SIG-M5 treated with dmso at 0.1 percent for 504 hours (cell line): ENCODE data around the gene COL4A1.

Source experiments
- DNase-seq: peaks from one replicate; lab custom pipeline; 2025; ENCODE audit not compliant: unreplicated experiment; lab: John Stamatoyannopoulos, UW

Gene COL4A1

DNA sequence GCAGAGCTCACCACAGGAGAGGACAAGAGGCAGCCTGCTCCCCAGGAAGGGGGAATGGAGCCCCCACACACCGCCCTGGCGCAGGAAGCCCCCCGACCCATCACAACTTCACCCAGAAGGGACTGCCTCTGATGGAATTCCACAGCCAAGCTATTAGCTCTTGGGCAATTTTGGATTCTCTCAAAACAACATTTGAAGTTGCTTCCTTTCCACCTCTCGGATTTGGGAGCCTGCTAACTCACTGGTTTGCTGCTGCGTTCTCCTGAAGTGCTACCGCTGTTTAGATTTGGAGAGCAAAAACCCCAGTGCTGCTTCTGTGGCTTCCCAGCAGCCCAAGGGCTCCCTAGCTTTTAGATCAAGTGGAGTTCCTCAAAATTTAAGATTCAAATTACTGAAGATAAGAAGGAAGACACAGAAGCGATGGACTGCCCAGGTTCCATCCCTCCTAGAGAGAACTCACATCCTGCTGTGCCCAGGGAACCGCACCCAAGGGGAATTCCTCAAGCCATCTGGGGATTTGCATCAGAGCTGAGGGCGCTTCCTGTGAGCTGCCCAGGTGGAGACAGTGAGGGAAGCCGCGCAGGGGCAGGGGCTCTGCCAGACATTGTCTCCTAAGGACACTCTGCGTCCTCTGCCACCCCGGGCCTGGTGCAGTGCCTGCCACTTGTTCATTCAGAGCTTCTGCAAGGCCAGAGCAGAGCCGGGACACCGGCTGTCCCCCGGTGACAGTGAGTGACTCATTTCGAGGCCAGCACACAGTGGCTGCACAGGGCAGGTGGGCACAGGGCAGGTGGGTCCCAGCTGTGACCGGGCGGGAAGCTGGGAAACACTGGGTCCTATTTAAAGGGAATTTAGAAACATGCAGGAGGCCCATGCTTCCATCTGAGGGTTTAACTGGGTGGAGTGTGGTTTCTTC is 45.5 kb downstream of the COL4A1 start:
- DNase-seq = no peak

DNA sequence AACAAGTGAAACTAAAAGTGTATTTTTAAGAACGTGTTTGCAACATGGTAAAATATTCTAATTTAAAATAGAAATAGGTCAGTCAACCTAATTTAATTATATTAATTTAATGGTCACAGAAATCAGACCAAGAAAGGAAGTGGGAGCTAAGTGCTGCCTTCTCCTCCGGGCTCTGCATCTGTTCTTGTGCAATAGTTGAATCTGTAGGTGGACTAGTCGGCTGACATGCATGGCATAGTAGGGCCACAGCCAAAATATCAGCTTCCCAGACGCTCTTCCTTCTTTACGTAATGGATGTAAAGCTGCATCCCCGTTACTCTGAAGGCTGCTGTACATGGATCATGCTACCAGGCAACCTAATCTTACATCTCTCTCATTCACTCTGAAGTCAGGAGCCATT is 47.3 kb downstream of the COL4A1 start:
- no peak for DNase-seq

DNA sequence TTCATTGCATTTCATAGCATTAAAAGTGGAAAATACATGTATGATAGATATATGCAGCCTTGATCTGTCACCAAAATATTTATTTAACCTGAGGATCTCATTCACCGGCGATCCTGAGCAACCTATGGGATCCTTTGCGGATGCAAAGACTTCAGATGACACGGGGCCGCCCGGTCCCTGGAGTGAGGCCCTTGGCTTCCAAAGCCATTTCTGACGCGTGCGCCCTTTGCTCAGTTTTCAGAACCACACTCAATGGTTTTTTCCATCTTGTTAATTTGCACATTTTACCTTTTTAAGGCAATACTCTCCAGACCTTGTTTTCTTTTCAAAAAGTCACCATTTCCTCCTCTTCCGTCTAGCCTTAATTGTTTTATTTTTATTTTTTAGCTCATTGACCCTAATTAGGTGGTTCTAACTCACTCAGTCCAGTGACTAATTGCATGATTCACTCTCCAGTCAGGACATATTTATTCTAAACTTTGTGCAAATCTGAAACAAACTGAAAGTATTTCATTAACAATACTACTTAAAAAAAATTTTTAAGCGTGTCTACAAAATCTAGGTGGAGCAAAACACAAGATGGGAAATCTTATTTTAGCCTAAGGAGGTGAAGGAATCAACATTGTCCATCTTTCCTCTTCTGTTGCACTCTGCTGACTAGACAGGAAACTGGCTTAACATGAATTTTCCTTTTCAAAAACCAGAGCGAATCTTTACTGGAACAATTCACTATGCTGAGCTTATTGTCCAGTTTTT is 47.9 kb downstream of the COL4A1 start:
- DNase-seq = no peak

DNA sequence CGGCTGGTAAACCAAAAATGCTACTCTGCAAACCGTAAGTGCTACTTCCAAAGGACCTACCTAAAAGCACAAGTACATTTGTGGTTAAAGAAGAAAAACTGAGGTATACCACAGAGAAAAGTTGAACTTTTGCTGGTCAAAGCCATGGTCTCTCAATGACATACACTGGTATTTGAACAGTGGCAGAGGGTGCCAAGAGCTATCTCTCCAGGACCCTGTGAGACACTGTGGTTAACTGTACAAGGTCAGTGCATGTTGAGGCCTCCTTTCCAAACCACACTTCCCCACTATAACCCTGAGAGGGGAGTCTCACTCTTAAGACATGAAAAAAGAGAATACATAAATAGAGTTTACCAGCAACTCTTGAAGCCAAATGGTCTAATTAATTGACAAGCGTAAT is 49.5 kb downstream of the COL4A1 start:
- DNase-seq = no peak

DNA sequence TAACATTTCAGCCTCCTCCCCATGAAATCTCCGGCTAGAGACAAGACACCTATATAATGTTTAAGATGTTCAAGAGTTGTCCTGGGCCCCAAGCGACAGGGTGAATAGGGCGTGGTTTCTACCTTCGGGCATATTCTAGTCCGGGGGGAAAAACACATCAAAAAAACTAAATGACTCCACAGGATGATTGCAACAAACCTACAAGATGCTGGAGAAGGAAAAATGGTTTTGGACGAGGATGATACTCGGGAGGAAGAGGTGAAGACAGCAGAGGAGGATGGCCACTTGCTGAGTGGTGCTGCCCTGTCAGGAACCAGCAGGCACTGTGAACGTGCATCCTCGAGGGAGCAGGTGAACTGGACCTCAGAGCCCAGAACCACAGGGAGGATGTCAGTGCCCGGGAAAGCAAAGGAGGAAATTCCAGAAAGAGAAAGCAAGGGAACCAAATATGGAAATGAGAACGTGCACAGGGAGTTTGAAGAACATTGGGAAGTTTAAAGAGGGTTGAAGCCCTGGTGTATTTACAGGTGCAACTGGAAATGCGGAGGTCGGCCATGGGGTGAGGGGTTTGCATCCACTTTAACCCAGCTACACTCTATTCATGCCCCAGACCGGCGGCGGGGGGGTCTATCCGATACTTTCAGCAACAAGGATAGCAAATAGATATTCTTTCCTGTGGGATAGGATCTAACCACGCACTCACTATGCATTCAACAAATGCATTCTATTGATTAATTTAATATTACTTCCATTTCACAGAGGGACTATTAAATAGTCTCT is 50.6 kb downstream of the COL4A1 start:
- no peak for DNase-seq

DNA sequence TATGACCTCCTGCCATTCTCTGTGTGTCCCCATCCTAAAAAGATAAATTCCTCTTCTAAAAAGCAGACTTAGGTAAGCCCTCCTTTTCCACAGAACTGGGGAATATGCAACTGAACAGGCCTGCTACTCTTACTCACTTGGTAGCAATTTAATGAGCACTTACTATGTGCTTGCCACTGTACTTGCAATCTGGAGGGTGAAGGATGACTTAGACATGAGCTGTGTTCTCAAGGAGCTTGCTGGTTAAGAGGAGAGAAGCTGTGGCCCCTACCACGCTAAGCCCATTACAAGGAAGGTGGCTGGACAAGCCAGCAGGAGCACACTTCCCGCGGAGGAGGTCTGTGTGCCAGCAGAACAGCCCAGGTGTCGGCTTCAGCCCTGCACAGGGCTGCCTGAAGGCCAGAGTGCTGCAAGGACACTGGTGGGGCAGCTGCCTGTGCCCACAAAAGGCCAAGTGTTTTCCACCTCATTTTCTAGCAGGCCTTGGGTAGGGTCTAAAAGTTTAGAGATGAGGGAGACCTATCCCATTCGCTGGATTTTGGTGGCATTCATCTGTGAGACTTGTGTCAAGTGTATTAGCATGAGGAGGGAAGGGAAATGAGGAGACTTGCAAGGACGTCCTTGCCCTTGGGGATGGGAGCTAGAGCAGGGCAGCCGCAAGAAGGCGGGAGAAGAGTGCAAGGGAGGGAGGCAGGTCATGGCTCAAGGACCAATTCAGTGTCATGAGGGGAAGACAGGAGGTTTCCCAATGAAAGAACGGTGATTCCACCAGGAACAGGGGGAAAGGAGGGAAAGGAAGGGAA is 52.0 kb downstream of the COL4A1 start:
- DNase-seq = no peak

DNA sequence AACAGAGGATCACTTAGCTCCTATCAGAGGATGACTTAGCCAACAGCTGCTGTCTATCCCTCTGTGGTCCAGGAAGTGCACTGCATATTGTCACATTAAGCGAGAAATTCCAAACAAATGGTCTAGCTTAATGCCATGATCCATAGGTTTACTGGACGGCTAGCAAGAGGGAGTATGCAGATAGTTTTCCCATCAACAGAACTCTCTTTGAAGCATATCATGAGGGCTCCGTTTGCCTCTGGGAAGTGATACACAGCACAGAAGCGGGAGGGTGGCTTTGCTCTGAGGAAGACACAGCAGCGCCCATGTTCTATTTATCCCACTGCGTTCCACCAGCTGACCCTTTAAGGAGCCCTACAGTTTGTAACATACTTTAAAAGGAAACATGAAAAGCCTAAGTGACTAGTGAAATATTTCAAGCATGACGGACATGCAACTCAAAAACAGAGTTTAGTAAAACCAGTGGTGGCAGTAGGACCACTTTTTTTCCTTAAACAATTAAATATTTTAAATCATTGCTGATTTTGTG is 52.7 kb downstream of the COL4A1 start:
- DNase-seq = no peak

DNA sequence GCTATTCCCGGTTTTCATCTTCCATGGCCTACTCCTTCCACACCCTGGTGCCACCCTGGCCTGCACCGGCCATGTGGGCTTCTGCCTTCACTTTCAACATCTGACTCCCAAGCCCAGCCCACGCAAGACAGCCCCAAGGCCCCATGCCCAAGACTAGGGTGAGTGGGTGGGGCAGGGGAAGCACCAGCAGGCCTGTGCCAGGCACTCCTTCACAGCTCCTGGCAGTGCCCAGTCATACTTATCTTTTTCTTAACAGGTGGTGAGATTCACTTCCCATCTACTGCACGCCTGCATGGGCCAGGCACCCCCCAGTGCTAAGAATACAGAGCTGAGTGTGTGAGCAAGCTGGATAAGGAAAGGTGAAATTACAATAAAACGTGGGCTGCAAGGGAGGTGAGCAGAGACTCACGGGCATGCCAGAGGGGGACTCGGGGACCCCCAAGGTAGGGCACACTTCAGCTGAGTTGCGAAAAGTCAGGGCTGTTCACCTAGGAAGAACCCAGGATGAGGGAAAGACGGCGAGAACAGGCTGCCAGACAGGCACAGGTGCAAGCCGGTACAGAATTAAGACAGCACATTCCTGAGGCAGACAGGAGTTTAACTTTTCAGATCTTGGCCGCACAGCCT is 55.7 kb downstream of the COL4A1 start:
- DNase-seq = no peak

DNA sequence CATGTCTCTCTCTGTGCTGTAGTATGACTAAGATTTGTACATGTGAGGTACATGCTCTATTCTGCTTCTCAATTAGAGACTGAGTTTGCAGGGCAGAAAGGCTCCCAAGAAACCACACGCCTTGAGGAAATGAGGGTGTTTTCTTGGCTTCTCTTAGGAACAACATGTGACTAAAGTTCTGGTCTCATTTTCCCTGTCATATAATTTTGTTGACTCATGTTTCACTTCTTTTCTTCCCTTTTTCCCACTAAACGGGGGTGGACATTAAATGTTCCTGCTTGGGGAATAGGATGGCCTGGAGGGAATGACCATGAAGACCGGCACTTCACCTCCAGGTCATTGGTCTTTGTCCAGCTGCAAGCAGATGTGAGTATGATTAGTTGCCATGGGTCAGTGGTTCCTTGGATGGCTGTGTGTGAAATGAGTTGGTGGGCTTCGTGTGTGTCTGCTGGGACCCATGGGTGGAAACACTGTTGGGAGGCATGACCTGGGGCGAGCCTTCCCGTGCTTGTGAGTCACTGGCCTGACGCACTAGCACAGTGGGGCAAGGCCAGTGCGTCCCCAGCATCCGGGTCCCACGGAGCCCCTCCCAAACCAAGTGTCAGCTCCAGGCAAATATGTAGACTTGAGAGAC is 56.6 kb downstream of the COL4A1 start:
- DNase-seq = no peak

DNA sequence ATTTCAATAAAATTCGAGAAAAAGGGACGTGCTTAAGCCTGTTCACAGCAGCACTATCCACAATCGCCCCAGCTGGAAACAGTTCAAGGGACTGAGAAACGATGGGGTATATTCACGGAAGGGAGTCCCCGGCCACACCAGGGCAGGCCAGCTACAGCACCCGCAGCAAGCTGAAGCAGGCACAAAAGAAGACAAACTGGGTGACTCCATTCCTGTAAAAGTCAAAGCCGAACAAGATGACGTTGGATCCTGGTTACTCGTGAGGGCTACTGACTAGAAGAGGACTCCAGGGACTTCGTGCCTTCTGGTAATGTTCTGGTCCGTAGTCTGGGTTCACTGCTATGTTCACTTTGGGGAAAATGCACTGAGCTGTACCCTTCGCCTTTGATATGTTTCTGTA is 57.6 kb downstream of the COL4A1 start:
- no peak for DNase-seq

DNA sequence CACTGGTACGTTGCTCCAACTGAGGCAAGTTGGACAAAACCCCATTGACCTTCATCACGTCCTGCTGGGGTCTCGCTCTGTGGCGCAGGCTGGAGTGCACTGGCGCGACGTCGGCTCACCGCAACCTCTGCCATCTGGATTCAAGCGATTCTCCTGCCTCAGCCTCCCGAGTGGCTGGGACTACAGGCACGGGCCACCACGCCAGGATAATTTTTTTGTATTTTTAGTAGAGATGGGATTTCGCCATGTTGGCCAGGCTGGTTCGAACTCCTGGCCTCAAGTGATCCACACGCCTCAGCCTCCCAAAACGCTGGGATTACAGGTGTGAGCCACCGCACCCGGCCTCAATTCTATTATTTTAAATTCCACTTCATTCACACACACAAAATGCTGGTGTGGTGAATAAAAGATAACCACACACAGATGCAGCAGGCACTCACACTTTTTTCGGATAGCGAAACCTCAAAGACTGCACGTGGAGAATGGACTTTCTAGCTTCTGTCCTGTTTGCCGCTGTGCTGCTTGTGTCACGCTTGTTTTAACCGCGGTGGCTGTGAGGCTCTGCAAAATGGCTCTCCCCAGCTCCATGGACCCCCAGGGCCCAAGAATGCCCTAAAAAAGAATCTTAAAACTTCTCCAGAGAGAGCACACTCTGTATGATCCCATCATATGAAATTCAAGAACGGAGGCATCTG is 58.4 kb downstream of the COL4A1 start:
- DNase-seq = no peak

DNA sequence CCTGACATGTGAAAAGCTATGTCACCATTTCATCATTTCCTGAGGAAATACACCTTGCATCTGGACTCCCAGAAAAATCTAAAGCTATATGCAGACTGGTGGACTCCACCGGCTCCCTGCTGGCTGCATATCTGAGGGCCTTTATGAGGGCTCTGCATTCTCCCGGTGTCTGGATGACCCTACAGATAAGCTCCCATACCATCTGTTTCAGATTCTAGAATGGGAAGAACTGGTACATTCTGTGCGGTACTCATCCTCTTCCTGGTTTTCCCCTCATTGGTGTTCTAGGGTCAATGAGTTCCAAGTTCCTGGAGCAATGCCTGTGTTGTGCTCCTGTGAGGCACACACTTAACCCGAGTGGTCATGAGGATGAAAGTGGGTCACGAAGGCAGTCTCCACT is 60.4 kb downstream of the COL4A1 start:
- DNase-seq = no peak

DNA sequence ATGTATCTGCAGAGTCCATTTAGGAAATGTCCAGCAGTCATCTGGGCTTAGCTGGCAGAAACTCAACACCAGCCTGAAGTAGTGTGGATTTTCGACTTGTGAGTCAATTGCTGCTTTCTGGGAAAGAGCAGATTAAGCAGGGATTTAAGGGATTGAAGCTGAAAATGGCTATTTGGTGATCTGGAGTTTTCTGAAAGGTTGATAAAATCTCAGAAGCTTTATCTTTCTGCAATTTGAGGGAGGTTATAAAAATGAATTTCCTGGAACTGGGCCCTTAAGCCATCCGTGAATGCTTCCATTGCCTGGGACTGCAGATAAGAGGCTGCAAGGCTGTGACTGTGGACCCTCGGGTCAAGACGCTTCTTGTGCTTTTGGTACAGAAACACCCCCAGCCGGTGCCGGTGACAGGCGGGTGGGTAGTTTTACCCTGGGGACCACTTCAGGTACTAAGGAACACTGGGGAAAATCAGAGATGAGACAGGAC is 61.5 kb downstream of the COL4A1 start:
- no peak for DNase-seq

DNA sequence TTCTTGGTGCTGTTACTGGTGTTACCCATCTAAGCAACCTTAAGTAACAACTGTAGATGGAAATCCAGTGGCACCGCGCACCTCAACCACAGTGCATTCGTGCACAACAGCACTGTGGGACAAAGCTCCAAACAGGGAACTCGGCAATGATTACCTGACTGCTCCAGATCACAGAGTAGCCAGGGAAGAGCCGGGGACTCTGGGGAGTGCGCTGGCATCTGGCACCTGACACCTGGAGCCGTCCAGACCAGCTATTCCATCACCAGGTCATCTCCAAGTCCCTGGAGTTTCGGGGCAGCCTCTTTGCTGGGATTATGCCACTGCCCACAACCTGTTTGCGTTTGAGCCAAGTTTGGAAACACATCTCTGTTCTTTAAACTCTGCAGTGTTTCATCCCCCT is 62.0 kb downstream of the COL4A1 start:
- DNase-seq = no peak

DNA sequence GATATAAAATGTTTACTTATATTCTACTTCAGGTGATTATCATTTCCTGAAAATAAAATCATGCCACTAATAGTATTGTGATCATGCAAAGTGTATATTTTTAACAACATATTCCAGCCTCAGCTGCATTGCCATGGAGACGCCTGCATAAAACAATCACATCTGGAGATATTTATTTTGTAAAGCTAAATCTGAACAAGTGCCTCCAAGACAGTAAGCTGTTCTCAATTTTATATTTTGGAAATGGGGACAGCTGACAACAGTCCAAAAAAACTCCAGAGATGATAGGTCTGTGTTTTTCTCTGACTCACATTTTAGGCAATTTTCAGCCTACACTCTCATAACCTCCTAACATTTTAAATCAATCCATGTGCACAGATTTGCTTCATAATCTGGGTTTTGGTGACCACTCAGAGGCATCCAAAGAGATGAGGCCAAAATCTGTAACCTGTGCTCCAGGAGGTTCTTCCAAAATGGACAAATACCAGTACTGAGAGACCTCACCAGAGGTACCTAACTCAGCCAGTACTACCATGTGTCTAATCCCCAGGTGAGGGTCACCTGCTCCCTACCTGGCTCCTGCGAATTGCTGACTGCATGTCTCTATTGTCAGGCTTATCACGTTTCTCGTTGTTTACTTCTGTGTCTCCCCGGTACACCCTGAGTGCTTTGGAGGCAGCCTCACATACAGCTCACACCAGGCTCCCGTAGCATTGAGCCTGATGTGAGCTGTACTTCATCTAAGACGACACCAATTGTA is 62.7 kb downstream of the COL4A1 start:
- no peak for DNase-seq

DNA sequence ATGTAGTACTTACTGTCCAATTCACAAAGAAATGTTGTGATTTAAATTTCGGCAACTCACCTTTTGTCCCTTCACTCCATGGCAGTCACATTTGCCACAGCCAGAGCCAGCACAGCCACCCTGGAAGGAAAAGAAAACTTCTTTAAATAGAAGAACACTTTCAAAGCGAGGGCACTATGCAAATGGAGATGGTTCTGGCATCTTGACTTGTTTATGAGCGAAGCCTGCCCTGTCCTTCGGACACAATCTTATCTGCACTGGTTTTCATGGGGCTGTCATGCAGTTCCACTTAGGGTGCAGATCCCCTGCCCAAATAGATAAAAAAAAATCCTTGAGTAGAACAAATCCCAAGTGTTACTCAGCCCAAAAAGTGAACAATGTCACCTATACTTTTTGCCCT is 64.3 kb downstream of the COL4A1 start:
- no peak for DNase-seq

DNA sequence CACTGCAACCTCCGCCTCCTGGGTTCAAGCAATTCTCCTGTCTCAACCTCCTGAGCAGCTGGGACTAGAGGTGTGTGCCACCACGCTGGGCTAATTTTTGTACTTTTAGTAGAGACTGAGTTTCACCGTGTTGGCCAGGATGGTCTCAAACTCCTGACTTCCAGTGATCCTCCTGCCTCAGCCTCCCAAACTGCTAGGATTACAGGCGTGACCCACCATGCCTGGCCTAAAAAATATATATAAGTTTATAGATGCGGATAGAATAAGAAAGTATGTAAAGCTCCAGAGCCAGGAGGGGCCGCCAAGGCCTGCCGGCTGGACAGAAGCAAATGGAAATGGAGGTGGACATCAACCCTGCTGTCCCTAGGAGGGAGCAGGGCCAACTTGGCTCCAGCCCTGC is 66.0 kb downstream of the COL4A1 start:
- DNase-seq = no peak

DNA sequence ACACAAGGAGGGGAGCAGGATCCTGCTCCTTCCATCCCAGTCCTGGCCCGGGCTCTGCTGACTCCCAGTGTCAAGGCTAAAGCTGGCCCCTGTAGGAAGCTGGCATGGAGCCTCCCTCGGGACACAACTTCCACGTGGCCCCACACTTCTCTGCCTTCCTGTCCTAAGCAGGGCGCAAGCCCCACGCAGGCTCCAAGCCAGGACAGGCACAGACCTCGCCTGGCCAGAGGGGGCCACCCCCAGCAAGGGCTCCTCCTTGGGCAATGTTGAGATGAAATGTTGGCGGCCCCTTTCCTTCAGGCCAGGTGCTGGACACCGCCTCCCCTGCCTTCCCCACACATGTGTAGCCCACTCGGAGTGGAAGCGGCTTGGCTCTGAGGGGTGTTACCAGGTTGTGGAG is 66.6 kb downstream of the COL4A1 start:
- no peak for DNase-seq
